Mesenchymal stem cell (in vitro differentiated cells and primary cell): Measurements from ENCODE around the gene ZFP14.

Experiments used
- DNase-seq: peaks from one replicate; pipeline ENCODE4 v3.0.0-alpha.2; 2013
- H2AFZ ChIP-seq: one replicate; pipeline ENCODE4 v1.6.1; 2013; ENCODE audit warnings: low read depth, mild to moderate bottlenecking, control low read depth, inconsistent platforms, low read length, moderate library complexity
- H2AK5ac ChIP-seq: 2 replicates; pipeline ENCODE4 v1.6.1; 2013; ENCODE audit warnings: low read length, moderate library complexity, mild to moderate bottlenecking, inconsistent platforms; ENCODE audit not compliant: severe bottlenecking
- H2BK120ac ChIP-seq: one replicate; pipeline ENCODE4 v1.6.1; 2013; ENCODE audit warnings: low read depth, mild to moderate bottlenecking, inconsistent platforms, low read length, moderate library complexity
- H2BK12ac ChIP-seq, 2 experiments: one replicate each; pipeline ENCODE4 v1.6.1; 2013; ENCODE audit warnings: inconsistent platforms in 2 of 2, low read length in 2 of 2, mild to moderate bottlenecking in 2 of 2, moderate library complexity in 2 of 2, control low read depth in 1 of 2
- H2BK15ac ChIP-seq: one replicate; pipeline ENCODE4 v1.6.1; 2013; ENCODE audit warnings: mild to moderate bottlenecking, low read depth, inconsistent platforms; ENCODE audit not compliant: poor library complexity, severe bottlenecking
- H2BK5ac ChIP-seq: 2 replicates; pipeline ENCODE4 v1.6.1; 2013; ENCODE audit warnings: low read depth, mild to moderate bottlenecking, low read length, control low read depth, inconsistent platforms; ENCODE audit not compliant: poor library complexity, severe bottlenecking
- H3K14ac ChIP-seq, 2 experiments: one replicate each; pipeline ENCODE4 v1.6.1; 2013; ENCODE audit warnings: inconsistent platforms in 2 of 2, low read length in 2 of 2, control low read depth in 1 of 2, mild to moderate bottlenecking in 1 of 2, moderate library complexity in 1 of 2
- H3K18ac ChIP-seq, 2 experiments: one replicate each; pipeline ENCODE4 v1.6.1; 2013; ENCODE audit warnings: inconsistent platforms in 2 of 2, low read length in 2 of 2, control low read depth in 1 of 2, low read depth in 1 of 2, mild to moderate bottlenecking in 1 of 2
- H3K23ac ChIP-seq, 2 experiments: one replicate each; pipeline ENCODE4 v1.6.1; 2013; ENCODE audit warnings: inconsistent platforms in 2 of 2, low read length in 2 of 2, mild to moderate bottlenecking in 2 of 2, moderate library complexity in 2 of 2, control low read depth in 1 of 2
- H3K27ac ChIP-seq: 2 replicates; pipeline ENCODE4 v1.5.1; 2013; ENCODE audit warnings: mild to moderate bottlenecking, moderate library complexity, low read length, control low read depth, inconsistent platforms; ENCODE audit not compliant: poor library complexity, severe bottlenecking
- H3K27me3 ChIP-seq, 2 experiments: 2 replicates each; pipeline versions ENCODE4 v1.6.1 to v1.7.0; 2013; ENCODE audit warnings: low read length in 2 of 2, mild to moderate bottlenecking in 2 of 2, moderate library complexity in 2 of 2, control low read depth in 1 of 2, inconsistent platforms in 1 of 2; ENCODE audit not compliant: control insufficient read depth in 1 of 2, insufficient read depth in 1 of 2
- H3K36me3 ChIP-seq, 2 experiments: 2 replicates each; pipeline versions ENCODE4 v1.6.1 to v1.7.0; 2013; ENCODE audit warnings: low read length in 2 of 2, control low read depth in 1 of 2, inconsistent platforms in 1 of 2, low read depth in 1 of 2, mild to moderate bottlenecking in 1 of 2; ENCODE audit not compliant: insufficient read depth in 2 of 2, control insufficient read depth in 1 of 2
- H3K4ac ChIP-seq, 2 experiments: one replicate each; pipeline ENCODE4 v1.6.1; 2013; ENCODE audit warnings: inconsistent platforms in 2 of 2, low read length in 2 of 2, mild to moderate bottlenecking in 2 of 2, moderate library complexity in 2 of 2, control low read depth in 1 of 2, low read depth in 1 of 2
- H3K4me1 ChIP-seq: 2 replicates; pipeline ENCODE4 v1.6.1; 2013; ENCODE audit warnings: low read depth, low read length, control low read depth; ENCODE audit not compliant: control insufficient read depth, insufficient read depth
- H3K4me2 ChIP-seq: 2 replicates; pipeline ENCODE4 v1.6.1; 2013; ENCODE audit warnings: low read length, mild to moderate bottlenecking, inconsistent platforms; ENCODE audit not compliant: poor library complexity, severe bottlenecking
- H3K4me3 ChIP-seq, 2 experiments: 2 replicates each; pipeline versions ENCODE4 v1.5.1 to v1.7.0; 2013; ENCODE audit warnings: low read length in 2 of 2, mild to moderate bottlenecking in 2 of 2, control low read depth in 1 of 2, low read depth in 1 of 2; ENCODE audit not compliant: insufficient read depth in 1 of 2
- H3K79me1 ChIP-seq: replicated peaks from 2 replicates; pipeline ENCODE4 v1.6.1; 2013; ENCODE audit warnings: mild to moderate bottlenecking, control low read depth, low read length, inconsistent platforms; ENCODE audit not compliant: poor library complexity, severe bottlenecking
- H3K9ac ChIP-seq: 2 replicates; pipeline ENCODE4 v1.7.0; 2013; ENCODE audit warnings: mild to moderate bottlenecking, low read length, moderate library complexity
- H3K9me3 ChIP-seq: 2 replicates; pipeline ENCODE4 v1.7.0; 2013; ENCODE audit warnings: mild to moderate bottlenecking, low read length; ENCODE audit not compliant: control insufficient read depth
- H4K8ac ChIP-seq: one replicate; pipeline ENCODE4 v1.6.1; 2013; ENCODE audit warnings: inconsistent platforms, mild to moderate bottlenecking, low read length, moderate library complexity
- H4K91ac ChIP-seq: one replicate; pipeline ENCODE4 v1.6.1; 2013; ENCODE audit warnings: mild to moderate bottlenecking, low read length, inconsistent platforms
- WGBS: methylation state at CpG from one replicate; pipeline ENCODE4 v1.1.7; 2013; ENCODE audit warnings: mixed read lengths; 5-methylcytosine and 5-hydroxymethylcytosine counted together

The ZFP14 gene

DNA sequence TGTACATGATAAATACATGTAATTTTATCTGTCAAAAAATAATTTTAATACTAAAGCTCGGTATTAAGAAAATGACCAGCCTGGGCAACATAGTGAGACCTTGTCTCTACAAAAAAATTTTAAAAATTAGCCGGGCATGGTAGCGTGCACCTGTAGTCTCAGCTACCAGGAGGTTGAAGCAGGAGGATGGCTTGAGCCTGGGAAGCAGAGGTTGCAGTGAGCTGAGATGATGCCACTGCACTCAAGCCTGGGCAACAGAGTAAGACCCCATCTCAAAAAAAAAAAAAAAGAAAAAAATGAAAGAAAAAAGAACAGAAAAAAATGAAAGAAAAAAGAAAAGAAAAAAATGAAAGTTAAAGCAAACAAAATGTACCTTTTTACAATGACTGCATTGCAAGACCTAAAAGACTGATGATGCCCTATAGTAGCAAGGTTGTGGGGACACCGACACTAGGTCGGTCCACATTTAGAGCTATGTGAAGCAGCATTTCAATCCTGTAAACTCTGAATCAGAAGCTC, 5.3 kb downstream of the ZFP14 start:
- peaks cover 26% of the 10 kb centered on the region for H3K79me1 ChIP-seq
- WGBS = 96% methylated on average over 5 of the region's 5 CpGs
- DNase-seq = no peak
- no peak overlapping the region for H2BK12ac ChIP-seq
- no peak overlapping the region for H3K23ac ChIP-seq
- no peak overlapping the region for H2BK15ac ChIP-seq
- no peak overlapping the region for H4K8ac ChIP-seq
- no peak overlapping the region for H3K14ac ChIP-seq
- H3K4me3 ChIP-seq = no peak overlapping the region
- H2AK5ac ChIP-seq = no peak overlapping the region
- peaks cover 26% of the 10 kb centered on the region for H3K9me3 ChIP-seq
- H3K9ac ChIP-seq = no peak overlapping the region
- H3K18ac ChIP-seq = no peak overlapping the region
- peaks cover 4 to 6% of the 10 kb centered on the region in 2 experiments for H3K36me3 ChIP-seq
- no peak overlapping the region for H3K4ac ChIP-seq
- no peaks in the 10 kb centered on the region for H3K27me3 ChIP-seq
- no peak overlapping the region for H3K4me2 ChIP-seq
- H3K27ac ChIP-seq = no peak overlapping the region
- H2BK5ac ChIP-seq = no peak overlapping the region
- no peak overlapping the region for H2AFZ ChIP-seq
- peaks cover 2% of the 10 kb centered on the region for H3K4me1 ChIP-seq
- no peak overlapping the region for H4K91ac ChIP-seq
- H2BK120ac ChIP-seq = no peak overlapping the region

DNA sequence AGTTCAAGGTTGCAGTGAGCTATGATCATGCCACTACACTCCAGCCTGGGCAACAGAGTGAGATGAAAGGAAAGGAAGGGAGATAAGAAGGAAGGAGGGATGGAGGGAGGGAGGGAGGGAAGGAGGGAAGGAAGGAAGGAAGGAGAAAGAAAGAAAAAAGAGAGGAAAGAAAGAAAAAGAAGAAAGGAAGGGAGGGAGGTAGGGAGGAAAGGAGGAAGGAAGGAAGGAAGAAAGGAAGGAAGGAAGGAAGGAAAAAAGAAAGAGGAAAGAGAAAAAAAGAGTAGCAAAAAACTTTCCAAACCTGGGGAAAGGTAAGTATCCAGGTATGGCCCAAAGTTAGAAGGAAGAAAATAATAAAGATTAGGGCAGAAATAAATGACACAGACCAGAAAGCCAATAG, 7.1 kb downstream of the ZFP14 start:
- Histone ChIP-seq H3K9me3 (peaks cover 32% of the 10 kb centered on the region), H3K9ac (no peak overlapping the region), H3K36me3 (peaks cover 10 to 13% of the 10 kb centered on the region in 2 experiments), H2BK5ac (no peak overlapping the region), H3K4ac (no peak overlapping the region), H3K4me1 (no peaks in the 10 kb centered on the region), H4K91ac (no peak overlapping the region), H2BK120ac (no peak overlapping the region), H3K23ac (no peak overlapping the region), H4K8ac (no peak overlapping the region), H3K14ac (no peak overlapping the region), H2AK5ac (no peak overlapping the region), H3K18ac (no peak overlapping the region), H3K27me3 (no peaks in the 10 kb centered on the region), H3K4me3 (no peak overlapping the region), H2BK12ac (no peak overlapping the region), H2BK15ac (no peak overlapping the region), H2AFZ (no peak overlapping the region), H3K4me2 (no peak overlapping the region), H3K79me1 (peaks cover 18% of the 10 kb centered on the region), H3K27ac (no peak overlapping the region)
- DNase-seq = no peak

DNA sequence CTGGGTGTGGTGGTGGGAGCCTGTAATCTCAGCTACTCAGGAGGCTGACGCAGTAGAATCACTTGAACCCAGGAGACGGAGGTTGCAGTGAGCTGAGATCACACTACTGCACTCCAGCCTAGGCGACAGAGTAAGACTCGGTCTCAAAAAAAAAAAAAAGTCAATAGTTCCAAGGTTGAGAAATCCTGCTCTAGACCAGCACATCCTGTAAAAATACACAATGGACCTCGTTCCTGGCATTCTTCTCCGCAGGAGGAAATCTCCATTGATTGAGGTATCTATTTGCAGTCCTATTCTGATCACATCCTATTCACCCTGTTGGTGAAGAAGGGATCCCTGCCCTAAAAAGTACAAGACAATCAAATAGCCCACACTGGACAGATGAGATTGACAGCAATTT, 15.2 kb downstream of the ZFP14 start:
- Histone ChIP-seq H2BK120ac (no peak overlapping the region), H3K4ac (no peak overlapping the region), H3K18ac (no peak overlapping the region), H3K79me1 (peaks cover 4% of the 10 kb centered on the region), H3K9ac (no peak overlapping the region), H2AK5ac (no peak overlapping the region), H2BK15ac (no peak overlapping the region), H3K9me3 (peaks cover 59% of the 10 kb centered on the region), H2BK12ac (no peak overlapping the region), H4K8ac (no peak overlapping the region), H4K91ac (no peak overlapping the region), H3K4me3 (no peak overlapping the region), H3K14ac (no peak overlapping the region), H3K27me3 (no peaks in the 10 kb centered on the region), H2AFZ (no peak overlapping the region), H3K27ac (no peak overlapping the region), H2BK5ac (no peak overlapping the region), H3K23ac (no peak overlapping the region), H3K36me3 (peaks cover 43 to 72% of the 10 kb centered on the region in 2 experiments), H3K4me2 (no peak overlapping the region), H3K4me1 (no peaks in the 10 kb centered on the region)
- 93% methylated on average over 6 of the region's 6 CpGs for WGBS
- DNase-seq = no peak

DNA sequence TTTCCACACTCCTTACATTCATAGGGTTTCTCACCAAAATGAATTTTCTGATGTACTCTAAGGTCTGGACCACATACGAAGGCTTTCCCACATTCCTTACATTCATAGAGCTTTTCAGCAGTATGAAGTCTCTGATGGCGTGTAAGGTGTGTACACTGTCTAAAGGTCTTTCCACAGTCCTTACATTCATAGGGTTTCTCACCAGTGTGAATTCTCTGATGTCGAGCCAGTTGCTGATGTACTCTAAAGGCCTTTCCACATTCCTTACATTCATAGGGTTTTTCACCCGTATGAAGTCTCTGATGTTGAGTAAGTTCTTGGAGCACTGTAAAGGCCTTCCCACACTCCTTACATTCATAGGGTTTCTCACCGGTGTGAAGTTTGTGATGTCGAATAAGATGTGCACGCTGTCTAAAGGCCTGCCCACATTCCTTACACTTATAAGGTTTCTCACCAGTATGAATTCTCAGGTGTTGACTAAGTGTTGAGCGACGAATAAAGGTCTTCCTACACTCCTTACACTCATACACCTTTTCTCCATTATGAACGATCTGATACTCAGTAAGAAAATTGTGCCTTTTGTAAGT, 38.1 kb downstream of the ZFP14 start:
- H3K9ac ChIP-seq = no peak overlapping the region
- H3K27me3 ChIP-seq = no peaks in the 10 kb centered on the region
- no peak overlapping the region for H2BK5ac ChIP-seq
- H3K4me1 ChIP-seq = no peaks in the 10 kb centered on the region
- no peak overlapping the region for H2AFZ ChIP-seq
- H2BK15ac ChIP-seq = no peak overlapping the region
- H2BK12ac ChIP-seq = no peak overlapping the region
- no peak overlapping the region for H3K18ac ChIP-seq
- no peak overlapping the region for H3K27ac ChIP-seq
- H2BK120ac ChIP-seq = no peak overlapping the region
- no peak overlapping the region for H2AK5ac ChIP-seq
- H3K9me3 ChIP-seq = peaks cover 92% of the 10 kb centered on the region
- peak; percentile 1 for DNase-seq
- H3K4ac ChIP-seq = no peak overlapping the region
- no peak overlapping the region for H3K23ac ChIP-seq
- no peak overlapping the region for H3K4me2 ChIP-seq
- H3K4me3 ChIP-seq = peak overlapping the region in 1 of 2 experiments; percentile 19
- H4K8ac ChIP-seq = no peak overlapping the region
- H3K79me1 ChIP-seq = no peaks in the 10 kb centered on the region
- no peak overlapping the region for H4K91ac ChIP-seq
- H3K36me3 ChIP-seq = peaks cover 9 to 37% of the 10 kb centered on the region in 2 experiments
- no peak overlapping the region for H3K14ac ChIP-seq
- WGBS = 97% methylated on average over 8 of the region's 10 CpGs
